Measurements from ENCODE around the gene REV3L.

Gene REV3L

GRCh38 chr6:111439171-111439570 is 43.8 kb downstream of the REV3L start:
- FAIRE-seq (no peak), DNase-seq (ENCODE audit: insufficient read length, low spot score) (no peak)
- TF ChIP-seq TAF1 (IDR thresholded peaks at IDR 0.05; ENCODE audit: low read depth, low read length): no peak
- TF ChIP-seq SPI1 (IDR thresholded peaks at IDR 0.05; ENCODE audit: low read depth, low read length): no peak
- TF ChIP-seq PAX5 (IDR thresholded peaks at IDR 0.05; ENCODE audit: insufficient read depth, low read length, severe bottlenecking): no peak

- TF ChIP-seq TAF1 (IDR thresholded peaks at IDR 0.05; ENCODE audit: low read depth, low read length) (no peak), SPI1 (IDR thresholded peaks at IDR 0.05; ENCODE audit: low read depth, low read length) (no peak), POU2F2 (IDR thresholded peaks at IDR 0.05; ENCODE audit: low read depth, low read length) (no peak), PAX5 (IDR thresholded peaks at IDR 0.05; ENCODE audit: insufficient read depth, low read length, severe bottlenecking) (no peak), POLR2A (IDR thresholded peaks at IDR 0.05; ENCODE audit: low read depth, low read length) (no peak), POLR2AphosphoS5 (IDR thresholded peaks at IDR 0.05; ENCODE audit: low read depth, low read length) (no peak)
- DNase-seq (ENCODE audit: insufficient read length, low spot score) (no peak), FAIRE-seq (no peak)
Observed at GRCh38 chr6:111437573-111437972, 45.4 kb downstream of the REV3L start.

GRCh38 chr6:111432511-111432910 is 50.5 kb downstream of the REV3L start:
- TF ChIP-seq POU2F2 (IDR thresholded peaks at IDR 0.05; ENCODE audit: low read depth, low read length): no peak
- no peak for TF ChIP-seq PAX5 (IDR thresholded peaks at IDR 0.05; ENCODE audit: insufficient read depth, low read length, severe bottlenecking)
- no peak for TF ChIP-seq POLR2AphosphoS5 (IDR thresholded peaks at IDR 0.05; ENCODE audit: low read depth, low read length)
- TF ChIP-seq SPI1 (IDR thresholded peaks at IDR 0.05; ENCODE audit: low read depth, low read length): no peak
- no peak for TF ChIP-seq TAF1 (IDR thresholded peaks at IDR 0.05; ENCODE audit: low read depth, low read length)
- DNase-seq (ENCODE audit: insufficient read length, low spot score) (no peak), FAIRE-seq (no peak)

GRCh38 chr6:111430605-111431376 is 52.2 kb downstream of the REV3L start:
- DNase-seq (ENCODE audit: insufficient read length, low spot score): no peak
- TF ChIP-seq POLR2A (IDR thresholded peaks at IDR 0.05; ENCODE audit: low read depth, low read length): no peak
- TF ChIP-seq SPI1 (IDR thresholded peaks at IDR 0.05; ENCODE audit: low read depth, low read length): no peak
- TF ChIP-seq TAF1 (IDR thresholded peaks at IDR 0.05; ENCODE audit: low read depth, low read length): no peak
- TF ChIP-seq POU2F2 (IDR thresholded peaks at IDR 0.05; ENCODE audit: low read depth, low read length): no peak
- TF ChIP-seq POLR2AphosphoS5 (IDR thresholded peaks at IDR 0.05; ENCODE audit: low read depth, low read length): no peak
- TF ChIP-seq PAX5 (IDR thresholded peaks at IDR 0.05; ENCODE audit: insufficient read depth, low read length, severe bottlenecking): no peak
- FAIRE-seq: no peak

DNA sequence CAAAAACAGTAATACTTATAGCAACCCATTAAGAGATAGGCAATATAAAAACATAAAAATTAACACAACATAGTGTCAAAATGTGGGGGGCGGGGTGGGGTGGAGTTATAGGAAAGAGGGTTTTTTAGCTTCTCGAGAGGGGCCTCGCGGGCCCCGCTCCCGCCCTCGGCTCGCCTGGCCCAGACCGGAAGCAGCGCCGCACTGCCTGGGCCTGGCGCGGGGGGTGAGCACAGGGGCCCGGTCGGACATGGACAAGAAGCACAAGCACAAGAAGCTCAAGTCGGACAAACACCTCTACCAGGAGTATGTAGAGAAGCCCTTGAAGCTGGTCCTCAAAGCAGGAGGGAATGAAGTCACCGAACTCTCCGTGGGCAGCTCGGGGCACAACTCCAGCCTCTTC is 53.4 kb downstream of the REV3L start:
- FAIRE-seq: no peak
- no peak for TF ChIP-seq POLR2AphosphoS5 (IDR thresholded peaks at IDR 0.05; ENCODE audit: low read depth, low read length)
- TF ChIP-seq PAX5 (IDR thresholded peaks at IDR 0.05; ENCODE audit: insufficient read depth, low read length, severe bottlenecking): no peak
- no peak for TF ChIP-seq POU2F2 (IDR thresholded peaks at IDR 0.05; ENCODE audit: low read depth, low read length)
- TF ChIP-seq POLR2A (IDR thresholded peaks at IDR 0.05; ENCODE audit: low read depth, low read length): no peak
- no peak for TF ChIP-seq TAF1 (IDR thresholded peaks at IDR 0.05; ENCODE audit: low read depth, low read length)
- no peak for TF ChIP-seq SPI1 (IDR thresholded peaks at IDR 0.05; ENCODE audit: low read depth, low read length)

GRCh38 chr6:111428811-111429210 is 54.2 kb downstream of the REV3L start:
- DNase-seq (ENCODE audit: insufficient read length, low spot score) (no peak), FAIRE-seq (no peak)
- TF ChIP-seq PAX5 (IDR thresholded peaks at IDR 0.05; ENCODE audit: insufficient read depth, low read length, severe bottlenecking) (no peak), POLR2AphosphoS5 (IDR thresholded peaks at IDR 0.05; ENCODE audit: low read depth, low read length) (no peak), SPI1 (IDR thresholded peaks at IDR 0.05; ENCODE audit: low read depth, low read length) (no peak), TAF1 (IDR thresholded peaks at IDR 0.05; ENCODE audit: low read depth, low read length) (no peak), POU2F2 (IDR thresholded peaks at IDR 0.05; ENCODE audit: low read depth, low read length) (no peak), POLR2A (IDR thresholded peaks at IDR 0.05; ENCODE audit: low read depth, low read length) (no peak)

More for the DNA sequence above, 53.4 kb downstream of the REV3L start:
- DNase-seq (ENCODE audit: insufficient read length, low spot score): no peak

DNA sequence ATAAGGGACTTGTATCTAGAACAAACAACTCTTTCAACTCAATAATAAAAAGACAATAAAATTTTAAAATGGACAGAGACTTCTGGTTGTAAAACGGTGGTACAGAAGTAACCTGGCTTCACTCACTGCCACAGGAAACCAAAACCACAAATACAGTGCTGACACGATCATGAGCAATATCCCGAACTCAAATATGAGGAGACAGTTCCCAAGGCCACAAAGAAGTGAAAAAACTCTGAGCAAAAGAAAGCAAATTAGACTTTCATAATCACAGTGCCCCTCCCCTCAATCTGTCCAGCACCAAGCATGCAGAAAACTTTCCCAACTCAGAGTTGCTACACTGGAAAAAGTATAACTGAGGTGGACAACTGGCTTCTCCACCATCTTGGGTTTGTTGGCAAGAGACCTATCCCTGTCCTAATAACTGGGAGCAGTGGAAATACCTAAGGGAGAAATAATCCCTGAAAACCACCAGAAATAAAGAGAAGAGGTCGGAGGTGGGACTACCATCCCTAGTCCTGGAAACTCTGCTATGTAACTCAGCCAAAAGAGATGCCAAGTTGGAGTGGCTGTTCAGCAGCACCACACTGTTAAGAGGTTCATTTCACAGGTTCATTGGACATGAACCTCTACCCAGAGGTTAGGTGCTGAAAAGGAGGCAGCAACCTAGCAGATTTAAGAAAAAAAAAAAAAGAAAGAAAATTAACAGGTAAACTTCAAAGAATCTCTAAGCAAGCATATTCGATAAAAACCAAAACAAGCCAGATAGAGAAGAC is 55.5 kb downstream of the REV3L start:
- FAIRE-seq (no peak), DNase-seq (ENCODE audit: insufficient read length, low spot score) (no peak)
- 0 out of 2 replicates have a peak, but pooled peaks have one; percentile 12 for TF ChIP-seq POU2F2 (IDR thresholded peaks at IDR 0.05; ENCODE audit: low read depth, low read length)
- TF ChIP-seq POLR2A (IDR thresholded peaks at IDR 0.05; ENCODE audit: low read depth, low read length): no peak
- no peak for TF ChIP-seq TAF1 (IDR thresholded peaks at IDR 0.05; ENCODE audit: low read depth, low read length)

GRCh38 chr6:111423960-111424846 is 58.8 kb downstream of the REV3L start:
- TF ChIP-seq POLR2AphosphoS5 (IDR thresholded peaks at IDR 0.05; ENCODE audit: low read depth, low read length) (no peak), TAF1 (IDR thresholded peaks at IDR 0.05; ENCODE audit: low read depth, low read length) (no peak), POLR2A (IDR thresholded peaks at IDR 0.05; ENCODE audit: low read depth, low read length) (no peak), POU2F2 (IDR thresholded peaks at IDR 0.05; ENCODE audit: low read depth, low read length) (no peak), PAX5 (IDR thresholded peaks at IDR 0.05; ENCODE audit: insufficient read depth, low read length, severe bottlenecking) (no peak), SPI1 (IDR thresholded peaks at IDR 0.05; ENCODE audit: low read depth, low read length) (no peak)
- DNase-seq (ENCODE audit: insufficient read length, low spot score) (no peak), FAIRE-seq (no peak)
